GM18519 (cell line): ENCODE data around the gene ZC3H18.

ENCODE experiments used
- ATAC-seq: cut with Tn5 transposase; IDR thresholded peaks from one replicate; pipeline ENCODE4 v1.9.1; 2021; ENCODE audit warnings: mild to moderate bottlenecking, moderate library complexity; ENCODE audit not compliant: unreplicated experiment, low FRiP score

The ZC3H18 gene

DNA sequence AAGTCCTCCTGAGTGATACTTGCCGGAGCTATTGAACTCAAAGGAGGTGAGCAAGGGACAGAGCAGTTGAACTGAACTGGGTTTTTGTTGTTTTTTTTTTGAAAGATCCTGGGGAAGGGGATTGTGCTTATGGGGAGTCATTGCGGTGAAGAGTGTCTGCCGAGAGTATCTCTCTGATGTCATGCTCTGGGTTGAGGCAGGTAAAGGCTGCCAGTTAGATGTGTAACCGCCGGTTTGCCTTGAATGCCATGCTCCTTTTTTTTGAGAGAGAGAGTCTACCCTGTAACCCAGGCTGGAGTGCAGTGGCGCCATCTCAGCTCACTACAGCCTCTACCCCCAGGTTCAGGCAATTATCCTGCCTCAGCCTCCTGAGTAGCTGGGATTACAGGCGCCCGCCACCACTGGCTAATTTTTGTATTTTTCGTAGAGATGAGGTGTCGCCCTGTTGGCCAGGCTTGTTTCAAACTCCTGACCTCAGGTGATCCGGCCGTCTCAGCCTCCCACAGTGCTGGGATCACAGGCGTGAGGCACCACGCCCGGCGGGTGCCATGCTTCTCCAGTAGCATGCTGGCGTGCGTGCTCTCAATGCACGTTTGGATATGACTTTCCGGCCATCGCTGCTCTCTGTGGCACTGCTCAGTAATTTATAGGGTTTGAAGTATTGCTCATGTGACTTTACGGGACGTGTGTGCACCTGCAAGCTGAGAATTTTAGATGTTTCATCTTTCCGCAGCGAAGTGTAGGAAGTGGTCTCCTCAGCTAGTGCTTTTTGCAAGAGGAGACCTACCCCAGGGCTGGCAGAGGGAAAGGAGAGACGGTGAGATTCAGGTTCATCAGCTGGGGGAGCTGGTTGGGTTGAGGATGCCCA is 8.5 kb downstream of the ZC3H18 start:
- no peak for ATAC-seq

DNA sequence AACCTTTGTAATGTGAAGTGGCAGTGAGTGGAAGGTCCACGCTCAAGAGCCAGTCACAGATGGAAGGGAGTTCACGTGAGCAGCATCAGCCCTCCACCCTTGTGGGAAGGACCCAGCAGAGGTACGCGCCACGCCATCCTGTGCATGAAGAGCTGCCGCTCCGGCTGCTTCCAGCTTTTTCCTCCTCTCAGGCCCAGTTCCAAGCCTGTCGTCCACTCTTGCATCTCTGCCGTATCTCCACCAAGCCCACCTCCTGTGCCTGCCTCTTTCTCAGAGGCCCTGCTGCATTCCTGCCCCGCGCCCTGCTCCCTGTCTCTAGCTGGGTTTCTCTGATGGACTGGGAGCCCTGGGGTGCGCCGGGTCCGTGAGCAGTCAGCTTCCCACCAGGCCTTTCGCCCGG is 10.2 kb downstream of the ZC3H18 start:
- ATAC-seq: no peak

DNA sequence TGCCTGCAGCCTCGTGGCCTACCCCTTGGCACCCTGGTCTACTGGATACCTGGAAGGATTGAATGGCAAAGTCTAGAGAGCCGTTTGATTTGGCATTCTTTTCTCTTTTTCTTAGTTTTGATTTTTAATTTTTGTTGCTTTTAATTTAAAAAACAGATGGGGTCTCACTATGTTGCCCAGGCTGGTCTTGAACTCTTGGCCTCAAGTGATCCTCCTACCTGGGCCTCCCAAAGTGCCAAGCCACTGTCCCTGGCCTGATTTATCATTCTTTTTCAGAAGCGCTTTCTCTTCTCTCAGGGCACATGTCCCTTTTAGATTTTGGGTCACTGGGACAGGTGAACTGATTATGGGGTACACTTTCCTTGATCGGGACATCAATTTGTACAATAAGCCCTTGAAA is 10.8 kb downstream of the ZC3H18 start:
- no peak for ATAC-seq

DNA sequence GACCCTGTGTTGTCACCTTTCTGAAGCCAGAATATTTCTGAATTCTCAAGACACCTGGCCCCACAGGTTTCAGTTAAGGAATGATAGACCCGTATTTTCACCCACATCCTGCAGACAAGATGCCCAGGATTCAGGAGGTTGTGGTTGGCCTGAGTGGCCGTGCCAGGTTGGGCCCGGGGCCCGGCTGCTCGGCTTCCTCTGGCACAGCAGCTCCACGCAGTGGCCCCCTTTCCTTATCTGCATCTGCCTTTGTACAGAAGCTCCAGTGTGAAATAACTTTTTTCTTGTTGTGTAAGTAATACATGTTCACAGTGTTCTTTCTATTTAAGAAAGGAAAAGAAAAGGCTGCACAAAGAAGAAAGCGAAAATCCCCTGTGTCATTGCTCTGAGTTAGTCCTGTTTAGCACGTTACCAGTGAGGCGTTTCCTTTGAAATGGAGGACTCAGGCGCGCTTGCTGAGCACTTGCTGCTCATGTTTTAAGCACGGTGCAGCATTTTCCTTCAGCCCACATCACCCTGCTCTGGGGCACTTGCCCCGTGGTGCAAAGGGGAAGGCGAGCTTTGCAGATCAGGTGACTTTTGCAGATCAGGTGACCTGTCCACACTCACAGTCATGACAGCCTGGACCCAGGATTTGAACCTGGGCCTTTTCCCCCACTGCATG is 12.8 kb downstream of the ZC3H18 start:
- no peak for ATAC-seq

DNA sequence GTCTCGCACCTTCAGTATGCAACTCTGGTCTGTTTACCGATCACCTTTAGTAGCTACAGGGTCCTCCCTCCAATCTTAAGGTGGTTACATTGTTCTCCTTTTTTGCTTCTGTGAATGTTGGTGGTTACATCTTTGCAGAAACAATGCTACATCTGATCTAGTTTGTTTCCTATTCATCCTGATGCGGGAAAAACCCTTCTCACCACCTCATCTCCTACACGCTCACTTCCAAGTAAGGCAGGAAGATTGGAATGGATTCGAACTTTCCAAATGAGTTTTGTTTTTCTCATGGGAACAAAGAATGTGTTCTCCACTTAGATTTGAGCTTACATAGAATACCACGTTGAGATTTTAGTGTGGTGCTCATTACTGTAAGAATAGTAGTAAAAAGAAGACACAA is 14.5 kb downstream of the ZC3H18 start:
- no peak for ATAC-seq

DNA sequence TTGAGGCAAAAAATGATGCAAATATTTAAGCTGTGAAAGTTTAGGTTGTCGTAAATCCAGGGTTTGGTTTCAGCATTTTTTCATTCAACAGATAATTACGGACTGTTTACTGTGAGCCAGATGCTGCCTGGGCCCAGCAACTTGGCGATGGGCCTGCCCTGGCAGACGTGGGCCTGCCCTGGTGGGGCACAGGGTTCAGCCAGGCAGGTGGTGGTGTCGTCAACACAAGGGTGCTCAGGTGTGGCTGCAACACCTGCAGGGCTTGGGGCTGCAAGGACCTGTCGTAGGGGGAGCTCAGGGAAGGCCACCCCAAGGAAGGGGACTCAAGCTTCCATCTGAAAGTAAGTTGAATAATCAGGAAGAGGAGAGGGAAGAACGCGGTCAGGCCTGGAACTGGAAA is 15.1 kb downstream of the ZC3H18 start:
- no peak for ATAC-seq

DNA sequence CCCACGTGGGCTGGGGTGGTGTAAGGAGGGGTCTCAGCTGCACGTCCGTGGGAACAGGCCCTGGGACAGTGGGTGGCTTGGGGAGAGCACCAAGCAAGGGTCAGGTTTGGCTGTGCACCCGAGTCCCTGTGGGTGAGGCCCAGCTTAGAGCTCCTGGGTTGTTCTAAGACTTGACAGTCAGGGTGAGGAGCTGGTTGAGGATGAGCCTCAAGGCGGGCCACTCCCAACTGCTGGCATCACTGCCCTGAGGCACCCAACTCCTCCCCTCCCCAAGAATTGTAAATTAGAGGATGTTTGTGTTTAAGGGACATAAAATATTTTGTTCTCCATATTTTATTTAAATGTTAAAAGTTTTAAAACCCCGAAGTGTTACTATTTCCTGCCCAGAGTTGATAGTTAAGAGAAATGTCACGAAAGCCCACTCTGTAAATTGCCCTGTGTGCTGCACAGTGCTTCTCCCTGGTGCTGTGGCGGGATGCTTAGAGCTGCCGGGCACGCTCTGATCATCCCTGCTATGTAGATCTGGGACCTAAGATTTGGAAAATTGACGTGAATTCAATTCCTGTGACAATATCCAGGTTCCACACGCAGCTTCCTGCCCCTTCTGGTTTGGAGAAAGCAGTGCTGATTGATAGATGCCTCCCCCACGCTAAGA is 15.9 kb downstream of the ZC3H18 start:
- ATAC-seq: no peak

DNA sequence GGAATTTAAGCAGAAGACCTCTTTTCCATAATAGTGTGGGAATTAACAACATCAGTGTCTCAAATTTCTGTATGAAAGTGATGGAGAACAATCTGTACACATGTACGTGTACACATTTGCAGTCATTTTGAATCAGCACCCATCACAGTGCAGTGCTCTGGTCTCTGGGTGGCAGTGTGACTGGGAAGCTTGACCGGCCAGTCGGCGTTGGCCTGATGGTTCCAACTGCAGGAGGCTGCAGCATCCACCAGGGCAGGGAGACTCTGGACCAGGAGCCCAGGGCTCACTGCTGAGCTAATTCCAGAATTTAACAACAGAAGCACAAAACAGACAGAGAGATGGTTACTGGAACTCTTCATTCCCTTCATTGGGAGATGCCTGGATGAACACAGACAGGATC is 17.9 kb downstream of the ZC3H18 start:
- ATAC-seq: no peak

DNA sequence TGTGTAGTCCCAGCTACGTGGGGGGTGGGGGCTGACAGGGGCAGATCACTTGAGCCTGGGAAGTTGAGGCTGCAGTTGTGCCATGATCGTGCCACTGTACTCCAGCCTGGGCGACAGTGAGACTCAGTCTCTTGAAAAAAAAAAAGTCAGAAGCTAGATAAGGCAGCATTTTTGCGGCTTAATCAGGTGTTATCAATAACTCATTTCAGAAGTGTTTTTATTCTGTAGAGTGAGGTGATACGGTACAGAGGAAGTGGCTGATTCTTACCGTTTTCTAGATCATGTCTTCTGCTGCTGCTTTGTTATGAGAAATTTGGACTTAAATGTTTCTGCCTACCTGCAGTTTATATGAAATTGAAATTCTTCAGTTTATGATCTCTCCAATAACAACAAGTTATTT is 18.6 kb downstream of the ZC3H18 start:
- ATAC-seq: no peak

DNA sequence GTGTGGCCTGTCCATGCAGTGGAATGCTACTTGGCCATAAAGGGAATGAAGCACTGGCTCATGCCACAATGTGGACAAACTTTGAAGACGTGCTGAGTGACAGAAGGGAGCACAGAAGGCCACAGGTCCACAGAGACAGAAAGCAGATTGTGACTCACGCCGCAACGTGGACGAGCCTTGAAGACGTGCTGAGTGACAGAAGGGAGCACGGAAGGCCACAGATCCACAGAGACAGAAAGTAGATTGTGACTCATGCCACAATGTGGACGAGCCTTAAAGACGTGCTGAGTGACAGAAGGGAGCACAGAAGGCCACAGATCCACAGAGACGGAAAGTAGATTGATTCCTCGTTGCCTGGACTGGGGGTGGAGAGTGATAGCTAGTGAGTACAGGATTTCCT is 19.2 kb downstream of the ZC3H18 start:
- ATAC-seq: no peak

DNA sequence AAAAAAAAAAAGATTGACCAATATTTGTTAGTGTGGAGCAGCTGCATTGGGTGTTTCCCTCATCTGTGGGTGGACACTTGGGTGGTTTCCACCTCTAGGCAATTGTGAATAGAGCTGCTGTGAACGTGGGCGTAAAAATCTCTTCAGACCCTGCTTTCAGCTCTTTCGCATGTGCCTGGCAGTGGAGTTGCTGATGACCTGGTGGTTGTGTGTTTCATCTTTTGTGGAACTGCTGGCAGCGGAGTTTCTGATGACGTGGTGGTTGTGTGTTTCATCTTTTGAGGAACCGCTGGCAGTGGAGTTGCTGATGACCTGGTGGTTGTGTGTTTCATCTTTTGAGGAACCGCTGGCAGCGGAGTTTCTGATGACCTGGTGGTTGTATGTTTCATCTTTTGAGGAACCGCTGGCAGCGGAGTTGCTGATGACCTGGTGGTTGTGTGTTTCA is 21.4 kb downstream of the ZC3H18 start:
- ATAC-seq: no peak

DNA sequence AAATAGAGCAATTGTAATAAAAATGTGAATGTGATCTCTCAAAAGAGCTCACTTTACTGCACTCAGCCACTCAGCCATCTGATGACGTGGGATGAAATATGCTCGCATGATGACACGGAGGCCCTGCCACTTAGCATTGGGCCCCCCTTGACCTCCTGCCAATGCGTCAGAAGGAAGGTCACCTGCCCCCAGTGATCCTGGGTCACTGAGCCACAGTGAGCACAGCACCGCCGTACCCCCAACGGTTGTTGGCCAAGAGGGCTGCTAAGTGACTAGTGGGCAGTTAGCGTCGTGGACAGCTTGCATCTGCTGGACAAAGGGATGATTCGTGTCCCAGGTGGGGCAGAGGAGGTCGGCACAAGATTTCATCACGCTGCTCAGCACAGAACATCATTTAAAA is 22.9 kb downstream of the ZC3H18 start:
- no peak for ATAC-seq

DNA sequence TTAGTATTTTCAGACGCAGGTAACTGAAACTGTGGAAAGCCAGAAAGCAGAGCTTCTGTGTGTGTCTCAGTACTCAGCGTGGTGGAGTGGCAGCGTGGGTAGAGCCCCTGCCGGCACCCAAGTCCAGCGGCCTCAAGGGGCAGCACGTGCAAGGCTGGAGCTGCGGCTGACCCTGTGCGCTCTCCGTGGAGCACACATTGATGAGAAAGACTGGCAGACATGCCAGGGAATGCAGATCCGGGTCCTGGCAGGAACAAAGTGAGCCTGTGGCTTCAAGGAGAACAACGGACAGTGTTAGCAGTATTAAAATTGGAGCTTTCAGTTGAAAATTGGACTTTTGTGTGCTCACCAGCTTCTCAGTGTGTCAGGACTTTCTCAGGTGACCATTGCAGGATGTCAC is 23.3 kb downstream of the ZC3H18 start:
- no peak for ATAC-seq

DNA sequence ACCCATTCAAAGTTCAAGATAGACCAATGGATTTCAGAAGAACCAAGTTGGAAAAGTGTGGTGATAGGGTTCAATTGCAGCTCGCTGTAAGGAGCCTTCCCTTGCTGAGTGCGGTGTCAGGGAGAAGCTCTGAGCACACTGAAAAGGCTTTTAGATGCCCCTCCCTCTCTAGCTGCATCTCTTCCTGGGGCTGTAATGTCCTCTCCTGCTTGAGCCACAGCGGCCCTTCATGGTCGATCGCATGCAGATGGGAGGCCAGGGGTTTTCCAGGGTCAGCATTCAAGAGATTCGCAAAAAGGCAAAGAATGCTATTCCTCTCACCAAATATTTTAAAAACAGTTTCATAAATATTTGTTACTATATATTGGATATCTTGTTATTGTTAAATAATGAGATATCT is 23.7 kb downstream of the ZC3H18 start:
- ATAC-seq: no peak

DNA sequence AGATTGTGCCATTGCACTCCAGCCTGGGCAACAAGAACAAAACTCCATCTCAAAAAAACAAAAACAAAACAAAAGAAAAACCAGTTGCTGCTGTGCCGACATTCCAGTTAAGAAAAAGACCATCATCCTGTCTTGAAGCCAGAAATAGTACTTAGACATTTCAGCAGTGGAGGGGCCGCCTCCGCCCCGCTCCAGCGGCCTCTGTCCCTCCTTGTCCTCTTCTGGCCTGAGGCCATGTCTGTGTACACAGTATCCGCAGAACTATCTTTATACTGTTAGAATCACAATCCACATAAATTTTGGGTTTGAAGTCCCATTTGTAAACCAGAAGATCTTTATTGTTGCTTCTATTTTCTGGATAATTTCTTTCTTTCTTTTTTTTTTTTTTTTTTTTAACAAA is 24.9 kb downstream of the ZC3H18 start:
- no peak for ATAC-seq

DNA sequence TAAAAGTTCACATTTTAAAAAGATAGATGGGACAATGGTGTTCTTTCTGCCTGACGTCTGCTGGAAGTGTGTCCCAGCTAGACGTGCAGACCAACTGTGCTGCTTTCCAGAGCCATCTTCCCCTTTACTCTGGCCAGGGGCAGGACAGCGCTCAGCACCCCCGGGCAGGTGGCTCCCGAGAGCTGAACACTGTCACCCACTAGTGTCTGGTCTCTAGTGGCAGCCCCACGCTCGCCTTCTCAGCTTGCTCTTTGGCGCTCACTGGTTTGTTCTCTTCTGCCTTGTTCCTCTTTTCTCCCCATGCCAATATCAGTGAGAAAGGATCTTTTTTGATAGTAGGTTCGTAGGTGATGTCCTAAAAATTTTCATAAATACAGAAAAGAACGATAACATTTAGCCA is 25.7 kb downstream of the ZC3H18 start:
- ATAC-seq: no peak

DNA sequence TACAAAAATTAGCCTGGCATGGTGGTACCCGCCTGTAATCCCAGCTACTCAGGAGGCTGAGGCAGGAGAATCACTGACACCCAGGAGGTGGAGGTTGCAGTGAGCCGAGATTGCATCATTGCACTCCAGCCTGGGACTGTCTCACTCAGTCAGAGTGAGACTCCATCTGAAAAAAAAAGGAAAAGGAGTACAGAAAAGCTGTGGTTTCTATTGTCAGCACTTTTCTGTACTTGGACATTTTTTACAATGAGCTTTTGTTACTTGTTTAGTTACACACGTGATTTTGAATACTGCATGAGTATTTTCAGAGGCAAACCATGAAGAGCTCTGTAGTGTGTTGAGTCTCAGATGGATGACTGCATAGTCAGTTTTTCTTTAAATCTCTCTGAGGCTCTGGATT is 26.3 kb downstream of the ZC3H18 start:
- no peak for ATAC-seq

DNA sequence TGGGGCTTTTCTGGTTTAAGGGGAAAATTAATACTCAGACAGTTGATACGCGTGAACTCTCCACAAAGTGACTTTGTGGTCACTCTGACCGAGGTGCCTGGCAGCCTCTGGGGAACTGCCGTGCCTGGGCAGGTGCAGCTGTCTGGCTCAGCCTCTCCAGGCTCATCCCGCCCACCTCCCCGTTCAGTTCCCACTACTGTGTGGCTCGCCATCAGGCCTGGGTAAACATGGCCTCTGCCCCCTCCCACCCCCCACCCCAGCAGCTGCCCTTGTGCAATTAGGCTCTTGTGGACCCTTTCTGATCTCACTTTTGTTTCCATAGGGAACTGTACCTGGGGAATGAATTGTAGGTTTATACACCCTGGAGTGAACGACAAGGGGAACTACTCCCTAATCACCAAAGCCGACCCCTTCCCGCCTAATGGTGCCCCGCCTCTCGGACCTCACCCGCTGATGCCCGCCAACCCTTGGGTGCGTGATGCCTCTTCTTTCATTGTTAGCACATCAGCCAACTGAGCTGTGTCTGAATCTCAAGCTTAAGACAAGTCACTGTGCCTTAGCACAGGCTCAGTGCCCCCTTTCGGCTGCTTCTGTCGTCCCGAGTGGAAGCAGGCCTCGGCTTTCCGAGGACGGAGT is 27.8 kb downstream of the ZC3H18 start:
- ATAC-seq: no peak

DNA sequence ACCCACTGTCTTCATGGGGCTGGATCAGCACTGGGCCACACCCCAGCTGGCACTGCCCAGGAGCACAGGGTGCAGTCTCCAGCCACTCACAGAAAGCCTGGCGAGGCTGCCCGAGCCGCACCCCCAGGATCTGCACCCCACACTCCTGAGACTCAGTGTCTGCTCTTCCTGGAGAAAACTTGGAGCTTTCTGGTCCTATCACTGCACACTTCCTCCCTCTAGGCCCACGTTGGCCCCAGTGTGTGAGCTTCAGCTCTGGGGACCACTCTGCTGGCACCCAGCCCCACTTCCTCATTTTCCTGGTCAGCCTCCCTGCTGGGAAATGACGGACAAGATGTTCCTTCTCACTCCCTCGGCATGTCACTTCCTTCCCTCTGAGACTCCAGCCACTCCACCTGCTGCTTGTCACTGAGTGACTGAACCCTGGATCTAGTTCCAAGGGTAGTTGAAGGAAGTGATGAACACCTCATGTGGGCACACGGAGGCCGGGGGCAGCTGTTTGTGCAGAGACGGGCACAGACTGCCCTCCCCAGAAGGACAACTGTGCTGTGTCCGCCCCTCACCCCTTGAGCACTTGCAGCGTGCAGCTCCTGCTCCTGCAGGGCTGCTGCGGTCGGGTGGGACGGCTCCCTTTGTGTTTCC is 29.0 kb downstream of the ZC3H18 start:
- no peak for ATAC-seq

DNA sequence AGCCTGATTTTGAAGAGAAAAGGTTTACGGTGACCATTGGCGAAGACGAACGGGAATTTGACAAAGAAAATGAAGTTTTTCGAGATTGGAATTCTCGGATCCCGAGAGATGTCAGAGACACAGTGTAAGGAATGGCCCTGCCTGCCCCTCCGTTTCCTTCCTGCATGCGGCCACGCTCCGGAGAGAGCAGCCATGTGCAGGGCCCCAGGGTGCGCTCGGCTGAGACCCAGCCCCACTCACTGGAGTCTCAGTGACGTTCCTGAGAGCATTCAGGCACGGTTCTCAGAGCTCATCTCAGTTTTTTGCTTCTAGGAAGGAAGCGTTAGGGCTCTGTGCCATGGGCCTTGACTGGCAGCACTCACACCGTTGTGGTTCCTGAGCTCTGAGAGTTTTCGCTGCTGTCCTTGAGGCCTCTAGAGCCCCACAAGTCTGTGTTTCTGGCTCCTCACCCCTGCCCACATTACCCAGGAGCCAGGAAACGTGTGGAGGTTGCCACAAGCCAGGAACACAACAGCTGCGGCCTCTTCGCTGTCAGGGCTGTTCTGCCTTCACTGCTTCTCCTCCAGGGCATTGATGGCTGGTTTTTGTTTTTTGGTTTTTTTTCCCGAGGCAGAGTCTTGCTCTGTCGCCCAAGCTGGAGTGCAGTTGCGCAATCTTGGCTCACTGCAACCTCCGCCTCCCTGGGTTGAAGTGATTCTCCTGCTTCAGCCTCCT is 29.8 kb downstream of the ZC3H18 start:
- no peak for ATAC-seq
